ENCODE results near the gene FOXRED1.
"Not testable (repeated sequence)": the region's sequence is repeated elsewhere in the genome, so short reads cannot be mapped to it uniquely, and the experiment has no call there.

FOXRED1 gene

DNA sequence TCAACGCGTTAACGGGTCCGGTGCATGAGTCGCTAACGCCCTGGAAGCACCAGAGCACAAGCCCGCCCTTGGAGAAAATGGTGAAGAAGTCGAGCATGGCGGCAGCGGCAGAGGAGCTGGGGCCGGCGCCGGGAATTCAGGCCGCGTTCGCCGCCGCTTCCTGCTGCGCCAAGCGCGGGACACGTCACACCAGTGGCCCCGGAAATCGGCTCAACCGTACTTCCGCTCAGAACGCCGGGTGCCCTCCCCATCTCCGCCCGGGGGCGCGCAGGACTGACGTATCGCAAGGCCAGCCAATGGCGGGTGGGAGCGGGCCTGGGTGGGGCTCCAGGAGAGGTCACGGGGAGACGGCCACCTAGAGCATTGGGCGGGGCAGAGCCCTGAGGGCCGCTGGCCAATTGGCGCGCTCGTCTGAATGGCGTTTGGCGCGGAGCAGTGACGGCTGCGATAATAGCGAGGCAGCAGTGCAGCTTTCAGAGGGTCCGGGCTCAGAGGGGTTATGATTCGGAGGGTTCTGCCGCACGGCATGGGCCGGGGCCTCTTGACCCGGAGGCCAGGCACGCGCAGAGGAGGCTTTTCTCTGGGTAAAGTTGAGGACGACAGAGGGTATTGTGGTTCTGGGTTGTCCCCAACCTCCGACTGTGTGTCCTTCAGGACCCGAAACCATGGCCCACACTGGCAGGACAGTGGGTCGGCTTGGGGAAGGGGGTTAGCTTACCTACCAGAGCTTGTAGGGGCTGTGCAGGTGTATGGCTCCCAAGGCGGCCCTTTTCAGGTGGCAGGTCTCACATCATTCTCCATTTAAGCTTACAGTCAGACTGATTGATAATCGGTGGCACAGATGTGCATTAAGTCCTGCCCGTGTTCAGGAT is at the start of gene FOXRED1, which contains the start of gene SRPRA:
FOXRED1 (plus strand) TSS at position 447 of the 872 bp plus-strand sequence; CDS start at position 500, 53 bp downstream.
SRPRA (minus strand) TSS at position 188 of the 872 bp plus-strand sequence; CDS start at position 97, 91 bp downstream.
- peak; percentile 85 for DNase-seq

- no peak for DNase-seq
Measured at GRCh38 chr11:126219547-126219946, 49.4 kb upstream of the FOXRED1 start.

DNA sequence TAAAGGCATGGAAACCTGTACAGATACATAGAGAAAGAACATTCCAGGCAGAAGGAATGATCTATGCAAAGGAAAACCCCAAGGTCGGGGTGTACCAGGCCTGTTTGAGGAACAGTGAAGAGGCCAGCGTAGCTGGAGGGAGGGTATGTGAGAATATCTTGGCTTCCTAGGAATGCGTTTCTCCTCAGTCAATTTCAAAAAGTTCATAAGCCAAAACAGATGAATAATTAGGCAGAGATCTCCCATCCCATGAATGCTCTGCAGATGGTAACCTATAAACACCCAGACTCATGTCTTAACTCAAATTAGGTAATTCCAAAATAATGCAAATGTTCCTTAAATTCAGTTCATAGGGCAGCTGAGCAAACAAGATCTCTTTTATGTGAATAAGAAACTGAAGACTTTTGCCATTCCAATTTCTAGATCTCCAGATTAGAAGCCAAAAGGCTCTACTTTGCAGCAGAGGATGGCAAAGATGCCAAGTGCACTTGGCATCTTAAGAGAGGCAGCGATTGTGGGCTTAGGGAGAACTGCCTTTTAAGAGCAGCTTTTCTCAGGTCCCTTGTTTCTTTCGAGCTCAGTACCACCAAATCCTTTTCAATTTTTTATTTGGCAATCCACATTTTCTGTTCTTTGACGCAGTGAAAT is 44.2 kb upstream of the FOXRED1 start:
- no peak for DNase-seq

- DNase-seq: no peak
Measured at GRCh38 chr11:126225295-126225665, 43.7 kb upstream of the FOXRED1 start.

DNA sequence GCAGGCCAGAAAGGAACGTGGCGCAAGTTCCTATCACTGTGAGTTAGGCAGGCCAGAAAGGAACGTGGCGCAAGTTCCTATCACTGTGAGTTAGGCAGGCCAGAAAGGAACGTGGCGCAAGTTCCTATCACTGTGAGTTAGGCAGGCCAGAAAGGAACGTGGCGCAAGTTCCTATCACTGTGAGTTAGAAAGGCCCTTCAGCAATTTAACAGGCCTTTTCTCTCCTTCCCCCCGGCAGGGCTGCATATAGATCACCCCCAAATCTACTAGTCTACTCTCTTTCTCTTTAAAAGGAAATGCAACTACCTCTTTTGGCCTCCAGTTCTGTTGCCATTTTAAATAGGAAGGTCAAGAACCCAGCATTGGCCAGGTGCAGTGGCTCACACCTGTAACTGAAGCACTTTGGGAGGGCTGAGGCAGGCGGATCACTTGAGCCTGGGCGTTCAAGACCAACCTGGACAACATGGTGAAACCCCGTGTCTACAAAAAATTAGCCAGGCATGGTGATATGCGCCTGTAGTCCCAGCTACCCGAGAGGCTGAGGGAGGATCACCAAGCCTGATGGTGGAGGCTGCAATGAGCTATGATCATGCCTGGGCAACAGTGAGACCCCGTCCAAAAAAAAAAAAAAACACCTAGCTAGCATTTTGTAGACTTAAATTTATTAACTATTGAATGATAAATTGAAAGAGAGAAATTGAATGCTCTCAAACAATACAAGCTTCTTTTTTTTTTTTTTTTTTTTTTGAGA is 42.4 kb upstream of the FOXRED1 start:
- DNase-seq: no peak

GRCh38 chr11:126229858-126230540 is 39.0 kb upstream of the FOXRED1 start:
- DNase-seq: no peak

- no peak for DNase-seq
Measured at GRCh38 chr11:126231725-126232459, 37.1 kb upstream of the FOXRED1 start.

DNA sequence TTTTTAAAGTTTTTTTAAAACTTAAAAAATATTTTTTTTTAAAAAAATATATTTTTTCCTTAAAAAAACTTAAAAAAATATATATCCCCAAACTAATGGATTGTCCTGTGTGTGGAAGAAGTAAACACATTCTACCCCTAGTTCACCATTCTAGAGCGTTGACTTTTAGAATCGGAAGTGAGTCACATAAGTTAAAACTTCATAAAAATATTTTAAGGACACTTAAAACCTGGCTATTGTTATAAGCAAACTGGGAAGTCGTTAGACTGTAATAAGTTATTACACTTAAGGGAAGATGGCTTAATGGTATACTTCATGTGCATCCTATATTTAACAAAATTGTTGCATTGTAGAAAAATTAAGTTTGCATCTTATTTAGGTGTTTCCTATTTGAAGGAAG is 36.3 kb upstream of the FOXRED1 start:
- no peak for DNase-seq

DNA sequence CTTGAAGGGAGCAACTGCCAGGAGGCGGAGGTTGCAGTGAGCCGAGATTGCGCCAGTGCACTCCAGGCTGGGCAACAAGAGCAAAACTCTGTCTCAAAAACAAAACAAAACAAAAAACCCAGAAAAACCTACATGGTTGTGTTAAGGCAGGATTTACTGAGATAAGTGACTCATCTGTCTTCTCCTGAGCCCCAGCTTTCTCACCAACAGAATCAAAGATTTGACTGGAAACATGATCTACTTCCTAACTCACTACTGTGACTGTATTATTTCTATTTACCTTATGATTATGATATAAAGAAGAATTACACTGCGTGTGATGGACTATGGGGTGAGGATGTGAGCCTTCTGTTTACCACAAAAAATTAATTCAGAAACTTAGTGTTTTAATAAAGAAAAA is 35.6 kb upstream of the FOXRED1 start:
- no peak for DNase-seq

DNA sequence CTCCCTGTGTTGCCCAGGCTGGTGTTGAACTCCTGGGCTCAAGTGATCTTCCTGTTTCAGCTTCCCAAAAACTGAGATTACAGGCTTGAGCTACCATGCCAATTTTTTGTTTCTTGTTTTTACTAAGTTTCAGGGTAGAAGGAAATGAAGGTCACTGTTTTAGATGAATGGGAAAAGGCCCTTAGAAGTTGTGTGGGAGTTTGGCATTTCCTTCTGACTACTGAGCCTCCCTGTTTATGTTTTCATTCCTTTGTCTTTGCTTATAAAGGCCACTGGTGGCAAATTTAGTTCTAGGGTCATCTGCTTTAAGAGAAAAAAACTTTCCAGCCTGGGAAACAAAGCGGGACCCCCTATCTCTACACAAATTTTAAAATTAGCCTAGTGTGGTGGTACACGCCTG is 22.3 kb upstream of the FOXRED1 start:
- DNase-seq: no peak

- no peak for DNase-seq
Measured at GRCh38 chr11:126253265-126253664, 15.7 kb upstream of the FOXRED1 start.

GRCh38 chr11:126254819-126255218 is 14.1 kb upstream of the FOXRED1 start:
- DNase-seq: no peak

DNA sequence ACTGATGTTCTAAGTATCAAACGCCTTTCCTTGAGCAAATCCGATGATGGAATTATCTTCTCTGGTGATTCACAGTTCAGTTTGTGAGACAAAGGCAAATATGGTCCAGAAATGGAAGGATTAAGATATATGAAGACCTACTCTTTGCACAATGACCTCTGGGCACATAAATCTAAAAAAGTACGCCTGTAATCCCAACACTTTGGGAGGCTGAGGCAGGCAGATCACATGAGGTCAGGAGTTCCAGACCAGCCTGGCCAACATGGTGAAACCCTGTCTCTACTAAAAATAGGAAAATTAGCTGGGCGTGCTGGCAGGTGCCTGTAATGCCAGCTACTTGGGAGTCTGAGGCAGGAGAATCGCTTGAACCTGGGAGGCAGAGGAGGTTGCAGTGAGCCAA is 13.4 kb upstream of the FOXRED1 start:
- not testable (repeated sequence) for DNase-seq

GRCh38 chr11:126256216-126256615 is 12.7 kb upstream of the FOXRED1 start:
- no peak for DNase-seq

DNA sequence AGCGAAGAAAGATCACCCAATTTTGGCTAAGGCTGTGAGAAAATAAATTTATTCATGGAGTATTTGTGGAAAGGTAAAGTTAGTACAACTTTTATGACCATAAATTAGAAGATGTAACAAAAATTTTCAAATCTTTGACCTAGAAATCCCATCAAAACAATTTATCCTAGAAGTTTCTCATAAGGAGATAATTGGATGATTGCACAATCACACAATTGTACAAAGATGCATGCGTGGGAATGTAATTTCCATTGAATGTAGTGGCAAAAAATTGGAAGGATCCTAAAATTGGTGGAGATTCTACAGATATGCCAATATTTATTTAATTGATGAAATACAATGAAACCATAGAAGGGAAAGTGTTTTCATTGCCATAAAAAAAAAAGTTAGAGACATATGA is 11.8 kb upstream of the FOXRED1 start:
- DNase-seq: no peak

- DNase-seq: no peak
Measured at GRCh38 chr11:126257764-126258163, 11.2 kb upstream of the FOXRED1 start.

DNA sequence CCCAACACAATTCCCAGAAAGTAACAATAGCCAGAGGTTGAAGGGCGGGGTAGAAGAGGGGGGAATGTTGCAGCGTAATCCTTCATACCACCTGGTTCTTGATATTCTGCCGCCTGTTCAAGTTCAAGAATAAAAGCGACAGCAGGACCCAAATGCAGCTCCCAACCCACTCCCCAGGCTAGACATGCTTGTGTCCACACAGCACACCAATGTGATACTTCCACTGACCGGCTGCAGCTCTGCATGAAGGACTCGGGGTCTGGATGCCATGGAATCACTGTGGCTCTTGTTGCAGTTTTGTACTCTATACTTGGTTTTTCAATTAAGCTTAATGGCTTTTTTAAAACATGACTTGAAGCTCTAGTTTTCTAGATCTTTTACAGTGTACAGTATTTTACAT is 6.7 kb upstream of the FOXRED1 start:
- DNase-seq: no peak

DNA sequence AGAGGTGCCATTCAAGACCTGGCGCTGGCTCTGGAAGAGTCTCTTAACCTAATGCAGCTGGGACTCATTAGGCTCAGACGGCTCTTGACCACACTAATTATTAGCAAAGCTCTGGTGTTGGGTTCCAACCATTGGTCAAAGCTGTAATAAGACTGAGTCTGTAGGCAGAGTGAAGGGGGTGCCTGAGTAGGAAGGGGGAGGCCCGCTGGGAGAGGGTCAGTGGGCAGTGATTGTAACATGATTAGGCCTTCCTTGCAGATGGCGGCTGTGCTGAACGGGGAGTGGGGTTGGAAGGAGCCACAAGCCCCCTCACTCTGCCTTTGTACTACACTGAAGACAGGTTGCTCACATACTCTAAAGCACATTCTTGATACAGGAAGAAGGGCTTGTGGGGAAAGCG is 5.5 kb upstream of the FOXRED1 start:
- DNase-seq: no peak

- DNase-seq: no peak
Measured at GRCh38 chr11:126265811-126266210, 3.1 kb upstream of the FOXRED1 start.

DNA sequence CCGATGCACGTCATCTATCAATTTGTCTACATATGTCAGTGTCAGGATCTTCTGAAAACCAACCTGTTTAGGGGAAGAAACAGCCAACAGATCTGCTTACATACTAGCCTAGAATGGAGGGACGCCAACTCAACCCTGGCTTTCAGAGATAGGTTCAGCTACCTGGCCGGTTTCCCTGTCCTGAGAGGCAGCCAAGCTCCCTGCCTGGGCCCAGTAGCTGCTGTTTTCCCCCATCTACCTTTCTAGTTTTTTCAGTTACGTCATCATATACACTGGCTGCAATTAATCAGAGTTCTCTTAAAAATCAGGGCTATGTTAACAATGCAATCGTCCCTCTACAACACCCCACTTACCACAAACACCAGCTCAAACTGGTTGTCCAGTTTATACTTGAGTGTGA is 1.3 kb upstream of the FOXRED1 start:
- no peak for DNase-seq

DNA sequence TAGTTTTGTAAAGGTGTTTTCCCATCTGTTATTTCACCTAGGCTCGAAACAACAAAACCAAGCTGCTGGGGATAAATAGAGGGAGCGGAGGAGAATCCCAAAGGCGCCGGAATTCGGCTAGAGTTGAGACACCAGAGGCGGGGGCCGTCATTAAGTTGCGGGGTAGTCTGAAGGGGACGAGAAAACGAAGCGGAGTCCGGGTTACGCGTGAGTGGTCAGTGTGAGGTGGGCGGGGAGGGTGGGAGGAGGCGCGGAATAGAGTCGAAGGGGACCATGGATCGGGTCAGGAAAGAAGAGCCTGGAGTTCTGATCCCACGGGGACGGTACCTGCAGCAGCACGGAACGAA is 620 bp upstream of the FOXRED1 start:
- no peak for DNase-seq

DNA sequence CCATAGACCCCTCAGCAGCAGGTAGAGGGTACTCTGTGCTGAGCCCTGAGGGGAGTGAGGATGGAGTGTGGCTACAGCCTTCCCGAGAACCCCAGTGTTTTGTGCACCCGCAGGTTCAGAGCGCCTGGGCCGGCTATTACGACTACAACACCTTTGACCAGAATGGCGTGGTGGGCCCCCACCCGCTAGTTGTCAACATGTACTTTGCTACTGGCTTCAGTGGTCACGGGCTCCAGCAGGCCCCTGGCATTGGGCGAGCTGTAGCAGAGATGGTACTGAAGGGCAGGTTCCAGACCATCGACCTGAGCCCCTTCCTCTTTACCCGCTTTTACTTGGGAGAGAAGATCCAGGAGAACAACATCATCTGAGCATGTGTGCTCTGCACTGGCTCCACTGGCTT is 8.4 kb downstream of the FOXRED1 start:
- no peak for DNase-seq
